LNCaP clone FGC (cell line): ENCODE measurements around the gene APC2.
"Not testable (repeated sequence)": the region's sequence is repeated elsewhere in the genome, so short reads cannot be mapped to it uniquely, and the experiment has no call there.

ENCODE experiments used
- DNase-seq: peaks from one replicate; pipeline ENCODE4 v3.0.0-alpha.2; 2011; ENCODE audit warnings: low read depth
- H3K4me3 ChIP-seq: 2 replicates; pipeline ENCODE4 v1.5.1; 2011; ENCODE audit warnings: mild to moderate bottlenecking, low read depth, low read length, control low read depth
- TF ChIP-seq, protein P1 (sequence below): IDR thresholded peaks from 2 replicates; pipeline ENCODE4 v1.5.1; 2012; ENCODE audit warnings: mild to moderate bottlenecking; ENCODE audit not compliant: control insufficient read depth, insufficient read depth; ENCODE audit errors: extremely low read depth

Gene APC2

DNA sequence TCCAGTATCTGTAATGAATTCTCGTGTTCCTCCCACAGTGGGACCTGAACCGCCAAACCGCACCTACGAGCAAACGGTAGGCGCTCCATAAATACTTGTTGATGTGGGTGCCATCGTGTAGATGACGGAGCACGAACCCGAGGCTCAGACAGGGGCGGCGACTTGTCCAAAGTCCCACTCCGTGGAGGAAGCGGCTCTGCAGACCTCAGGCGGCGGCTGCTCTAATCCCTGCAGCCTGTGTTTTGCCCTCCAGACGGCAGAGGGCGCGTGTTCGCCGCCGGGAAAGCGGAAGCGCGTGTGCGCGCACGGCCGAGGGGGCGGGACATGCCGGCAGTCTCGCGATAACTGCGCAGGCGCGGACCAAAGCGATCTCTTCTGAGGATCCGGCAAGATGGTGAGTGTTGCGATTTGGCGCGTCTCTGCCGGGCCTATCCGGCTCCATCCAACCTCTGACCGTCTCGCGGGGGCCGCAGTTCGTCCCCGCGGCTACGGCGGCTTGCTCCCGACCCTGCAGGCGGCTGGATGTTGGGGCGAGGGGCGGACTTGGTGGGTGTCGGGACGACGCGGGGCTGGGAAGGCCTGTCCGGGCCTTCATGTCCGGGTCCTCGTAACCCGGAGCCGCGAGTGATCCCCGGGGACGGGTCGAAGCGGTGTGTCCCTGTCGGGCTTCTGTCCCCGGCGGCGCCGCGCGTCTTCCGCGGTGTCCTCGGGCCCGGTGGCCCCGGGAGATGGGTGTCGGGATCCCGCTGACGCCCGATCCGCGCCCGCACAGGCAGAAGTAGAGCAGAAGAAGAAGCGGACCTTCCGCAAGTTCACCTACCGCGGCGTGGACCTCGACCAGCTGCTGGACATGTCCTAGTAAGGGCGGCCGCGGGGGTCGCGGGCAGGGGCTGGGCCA is 11.6 kb upstream of the APC2 start, which contains the start of gene RPS15:
Gene RPS15, plus strand, starts transcription at position 362 of the 898 bp plus-strand sequence. Its CDS starts 30 bp downstream, at position 392.
- DNase-seq: peak; percentile 79
- peak within 1 kb of the TSS; percentile 91 for H3K4me3 ChIP-seq
- TF ChIP-seq, protein P1, sequence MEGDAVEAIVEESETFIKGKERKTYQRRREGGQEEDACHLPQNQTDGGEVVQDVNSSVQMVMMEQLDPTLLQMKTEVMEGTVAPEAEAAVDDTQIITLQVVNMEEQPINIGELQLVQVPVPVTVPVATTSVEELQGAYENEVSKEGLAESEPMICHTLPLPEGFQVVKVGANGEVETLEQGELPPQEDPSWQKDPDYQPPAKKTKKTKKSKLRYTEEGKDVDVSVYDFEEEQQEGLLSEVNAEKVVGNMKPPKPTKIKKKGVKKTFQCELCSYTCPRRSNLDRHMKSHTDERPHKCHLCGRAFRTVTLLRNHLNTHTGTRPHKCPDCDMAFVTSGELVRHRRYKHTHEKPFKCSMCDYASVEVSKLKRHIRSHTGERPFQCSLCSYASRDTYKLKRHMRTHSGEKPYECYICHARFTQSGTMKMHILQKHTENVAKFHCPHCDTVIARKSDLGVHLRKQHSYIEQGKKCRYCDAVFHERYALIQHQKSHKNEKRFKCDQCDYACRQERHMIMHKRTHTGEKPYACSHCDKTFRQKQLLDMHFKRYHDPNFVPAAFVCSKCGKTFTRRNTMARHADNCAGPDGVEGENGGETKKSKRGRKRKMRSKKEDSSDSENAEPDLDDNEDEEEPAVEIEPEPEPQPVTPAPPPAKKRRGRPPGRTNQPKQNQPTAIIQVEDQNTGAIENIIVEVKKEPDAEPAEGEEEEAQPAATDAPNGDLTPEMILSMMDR: peak; percentile 99

- TF ChIP-seq, protein P1: no peak
- DNase-seq: no peak
- H3K4me3 ChIP-seq: peak overlapping the region; percentile 91
Measured at GRCh38 chr19:1438933-1439354, 11.0 kb upstream of the APC2 start.

GRCh38 chr19:1439525-1440417 is 10.2 kb upstream of the APC2 start:
- not testable (repeated sequence) for DNase-seq
- H3K4me3 ChIP-seq: peak overlapping the region; percentile 91

GRCh38 chr19:1440418-1440801 is 9.5 kb upstream of the APC2 start:
- peak overlapping the region; percentile 91 for H3K4me3 ChIP-seq
- DNase-seq: no peak
- TF ChIP-seq, protein P1: no peak

GRCh38 chr19:1441022-1441426 is 8.9 kb upstream of the APC2 start:
- no peak for DNase-seq
- TF ChIP-seq, protein P1: no peak
- no peak overlapping the region for H3K4me3 ChIP-seq

DNA sequence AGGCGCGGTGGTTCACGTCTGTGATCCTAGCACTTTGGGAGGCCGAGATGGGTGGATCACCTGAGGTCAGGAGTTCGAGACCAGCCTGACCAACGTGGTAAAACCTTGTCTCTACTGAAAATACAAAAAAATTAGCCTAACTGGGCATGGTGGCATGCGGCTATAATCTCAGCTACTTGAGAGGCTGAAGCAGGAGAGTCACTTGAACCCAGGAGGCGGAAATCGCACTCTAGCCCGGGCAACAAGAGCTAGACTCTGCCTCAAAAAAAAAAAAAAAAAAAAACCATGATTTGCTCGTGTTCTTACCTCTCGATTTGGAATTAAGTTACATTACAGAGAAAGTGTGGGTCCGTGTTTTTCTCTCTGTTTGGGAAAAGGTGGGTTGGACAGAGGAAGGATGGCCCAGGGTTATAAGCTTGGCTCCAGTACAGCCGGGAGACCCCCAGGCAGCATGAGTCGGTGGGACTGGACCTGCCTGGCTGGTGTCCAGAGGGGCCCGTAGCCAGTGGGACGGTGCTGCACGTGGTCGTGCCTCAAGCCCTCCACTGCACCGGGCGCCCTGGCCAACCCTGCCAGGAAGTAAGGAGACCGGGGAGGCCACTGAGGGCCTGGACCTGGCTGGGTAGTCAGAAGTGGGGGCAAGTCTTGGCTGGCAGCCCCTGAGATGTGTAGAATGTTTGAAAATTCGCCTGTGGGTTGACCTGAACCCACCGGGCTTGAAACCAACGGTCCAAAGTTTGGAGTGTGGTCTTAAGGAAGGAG is 8.1 kb upstream of the APC2 start:
- TF ChIP-seq, protein P1: no peak
- H3K4me3 ChIP-seq: no peak overlapping the region
- DNase-seq: no peak
